ENCODE data around the gene NAA38.

NAA38 gene

GRCh38 chr17:7841915-7842379 is 15.4 kb downstream of the NAA38 start:
- TF ChIP-seq, protein P1, sequence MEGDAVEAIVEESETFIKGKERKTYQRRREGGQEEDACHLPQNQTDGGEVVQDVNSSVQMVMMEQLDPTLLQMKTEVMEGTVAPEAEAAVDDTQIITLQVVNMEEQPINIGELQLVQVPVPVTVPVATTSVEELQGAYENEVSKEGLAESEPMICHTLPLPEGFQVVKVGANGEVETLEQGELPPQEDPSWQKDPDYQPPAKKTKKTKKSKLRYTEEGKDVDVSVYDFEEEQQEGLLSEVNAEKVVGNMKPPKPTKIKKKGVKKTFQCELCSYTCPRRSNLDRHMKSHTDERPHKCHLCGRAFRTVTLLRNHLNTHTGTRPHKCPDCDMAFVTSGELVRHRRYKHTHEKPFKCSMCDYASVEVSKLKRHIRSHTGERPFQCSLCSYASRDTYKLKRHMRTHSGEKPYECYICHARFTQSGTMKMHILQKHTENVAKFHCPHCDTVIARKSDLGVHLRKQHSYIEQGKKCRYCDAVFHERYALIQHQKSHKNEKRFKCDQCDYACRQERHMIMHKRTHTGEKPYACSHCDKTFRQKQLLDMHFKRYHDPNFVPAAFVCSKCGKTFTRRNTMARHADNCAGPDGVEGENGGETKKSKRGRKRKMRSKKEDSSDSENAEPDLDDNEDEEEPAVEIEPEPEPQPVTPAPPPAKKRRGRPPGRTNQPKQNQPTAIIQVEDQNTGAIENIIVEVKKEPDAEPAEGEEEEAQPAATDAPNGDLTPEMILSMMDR (IDR thresholded peaks at IDR 0.05): no peak
- Histone ChIP-seq H3K4me3 (peak overlapping the region; percentile 76), H3K27ac (peak overlapping the region; percentile 93)
- DNase-seq (ENCODE audit: low spot score): no peak

DNA sequence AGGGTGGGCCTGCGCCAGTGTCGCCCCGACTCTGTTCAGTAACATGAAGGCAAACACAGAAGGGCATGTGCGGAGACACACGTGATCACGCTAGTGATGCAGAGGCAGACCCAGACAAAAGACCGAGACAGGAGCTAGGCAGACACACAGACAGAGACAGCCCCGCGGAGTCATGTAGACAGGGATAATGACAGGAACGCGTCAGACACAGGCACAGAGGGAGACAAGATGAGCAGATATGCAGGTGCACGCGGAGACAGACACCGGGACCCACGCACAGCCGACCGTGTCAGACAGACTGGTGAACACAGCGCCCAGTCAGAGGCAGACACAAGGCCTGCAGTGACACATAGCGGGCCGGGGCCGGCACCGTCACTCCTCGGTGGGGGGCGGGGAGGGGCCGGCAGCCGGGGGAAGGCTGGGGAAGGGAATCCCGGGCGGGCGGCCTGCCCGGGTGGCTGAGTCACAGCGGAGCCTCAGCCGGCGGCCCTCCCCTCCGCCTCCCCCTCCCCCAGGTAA is 15.9 kb downstream of the NAA38 start:
- DNase-seq (ENCODE audit: low spot score): peak; percentile 96
- Histone ChIP-seq H3K27ac (peak overlapping the region; percentile 93), H3K4me3 (peak overlapping the region; percentile 76)
- TF ChIP-seq, protein P1 (IDR thresholded peaks at IDR 0.05): no peak

DNA sequence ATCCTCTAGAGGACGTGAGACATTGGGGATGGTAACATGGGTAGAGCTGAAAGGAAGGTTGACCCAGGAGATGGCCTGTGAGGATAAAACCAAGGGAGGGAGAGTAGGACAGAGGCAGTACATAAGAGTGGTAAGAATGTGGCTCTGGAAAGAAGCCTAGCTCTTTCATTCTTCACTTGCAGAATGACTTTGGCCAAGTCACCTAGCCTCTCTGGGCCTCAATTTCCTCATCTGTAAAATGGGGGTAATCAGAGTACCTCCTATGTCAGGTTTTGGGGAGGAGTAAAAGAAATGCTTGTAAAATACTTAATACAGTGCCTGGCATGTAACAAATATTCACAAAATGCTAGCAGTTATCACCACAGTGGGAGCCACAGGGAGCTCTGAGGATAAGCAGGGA is 16.5 kb downstream of the NAA38 start:
- Histone ChIP-seq H3K4me3 (peak overlapping the region; percentile 76), H3K27ac (peak overlapping the region; percentile 93)
- no peak for DNase-seq (ENCODE audit: low spot score)
- TF ChIP-seq, protein P1 (IDR thresholded peaks at IDR 0.05): no peak

GRCh38 chr17:7840441-7840840 is 16.9 kb downstream of the NAA38 start:
- Histone ChIP-seq H3K4me3 (no peak overlapping the region), H3K27ac (peak overlapping the region; percentile 8 to 93)
- TF ChIP-seq, protein P1 (IDR thresholded peaks at IDR 0.05): no peak
- no peak for DNase-seq (ENCODE audit: low spot score)

GRCh38 chr17:7839876-7840261 is 17.5 kb downstream of the NAA38 start:
- Histone ChIP-seq H3K4me3 (no peak overlapping the region), H3K27ac (peak overlapping the region in 1 of 2 donors; percentile 8)
- DNase-seq (ENCODE audit: low spot score): peak; percentile 68
- TF ChIP-seq, protein P1 (IDR thresholded peaks at IDR 0.05): no peak

DNA sequence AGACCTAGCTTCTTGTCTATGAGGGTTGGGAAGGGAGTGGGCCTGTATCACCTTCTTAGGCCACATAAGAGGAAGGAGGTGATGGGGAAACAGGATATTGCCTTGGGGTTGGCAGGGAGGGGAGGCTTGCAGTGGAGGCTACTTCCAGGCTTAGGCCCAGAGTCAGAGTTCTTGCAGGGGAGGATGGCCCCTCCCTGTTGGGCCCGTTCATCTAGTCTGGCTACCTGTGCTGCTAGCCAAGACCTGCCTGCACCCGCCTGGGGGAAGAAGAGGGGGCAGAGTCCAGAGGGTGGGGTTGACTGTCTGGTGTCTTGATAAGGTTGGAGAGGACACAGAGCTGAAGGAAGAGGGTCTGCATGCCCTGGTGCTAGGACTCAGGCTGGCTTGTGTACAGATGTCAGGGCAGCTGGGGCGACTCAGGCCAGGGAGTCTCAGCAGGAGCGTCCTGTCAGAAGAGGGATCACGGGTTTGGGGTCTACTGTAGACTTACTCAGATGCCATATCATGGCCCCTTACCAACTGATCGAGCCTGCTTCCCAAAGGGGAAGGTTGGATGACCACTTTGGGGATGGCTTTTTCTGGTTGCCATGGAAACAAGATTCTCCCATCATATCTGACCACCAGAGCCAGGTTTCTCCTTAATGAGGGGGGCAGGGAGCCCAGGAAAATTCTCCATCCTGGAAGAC is 18.0 kb downstream of the NAA38 start:
- Histone ChIP-seq H3K4me3 (no peak overlapping the region), H3K27ac (peak overlapping the region in 1 of 2 donors; percentile 99)
- TF ChIP-seq, protein P1 (IDR thresholded peaks at IDR 0.05): no peak
- peak; percentile 74 for DNase-seq (ENCODE audit: low spot score)
